Endothelial cell of umbilical vein (primary cell): ENCODE measurements around the gene PTPRK. TPM values are rescaled to one million over a fixed set of nuclear protein-coding genes. Genes with fewer than 3 reads are reported as not detected.

ENCODE experiments used
- BruUV-seq: library from RNA; stranded (reverse); fragments of 400-500 nt; replicated peaks from 2 replicates; lab custom pipeline; 2021; lab: Mats Ljungman, UMichigan
- CTCF ChIA-PET: fragments of 300-600, 350-600 bp; sonication (Branson Sonifier 250); formaldehyde crosslinking; loops from one replicate; lab custom pipeline; 2021; ENCODE audit warnings: antibody characterized with exemption, inconsistent platforms; lab: Charles Lee
- POLR2A ChIA-PET: fragments of 300-600, 350-600 bp; sonication (Branson Sonifier 250); formaldehyde crosslinking; loops from one replicate; lab custom pipeline; 2021; ENCODE audit warnings: antibody characterized with exemption, inconsistent platforms; lab: Charles Lee
- DNase-seq: peaks from one replicate; pipeline ENCODE4 v3.0.0-alpha.2; 2011; ENCODE audit warnings: low read depth, low spot score
- FAIRE-seq: peaks from 2 replicates; lab custom pipeline; 2011; peaks lifted over from hg19 to GRCh38; lab: Jason Lieb, UNC
- H2AFZ ChIP-seq: 2 replicates; pipeline ENCODE4 v1.6.0; 2012; ENCODE audit warnings: low read depth, low read length, control low read depth, inconsistent platforms
- H3K27ac ChIP-seq: 2 replicates; pipeline ENCODE4 v1.5.1; 2011; ENCODE audit warnings: low read depth, mild to moderate bottlenecking, control low read depth, low read length, moderate library complexity; ENCODE audit not compliant: insufficient read depth
- H3K27me3 ChIP-seq, 2 experiments: 2 replicates each; pipeline versions ENCODE4 v1.6.0 to v1.6.1; 2011; ENCODE audit warnings: low read length in 2 of 2, mixed read lengths in 1 of 2; ENCODE audit not compliant: control insufficient read depth in 2 of 2, insufficient read depth in 2 of 2
- H3K36me3 ChIP-seq, 2 experiments: 2 replicates in 1 of 2; 3 replicates in 1 of 2; pipeline ENCODE4 v1.5.1; 2011; ENCODE audit warnings: low read length in 2 of 2, mild to moderate bottlenecking in 1 of 2, moderate library complexity in 1 of 2; ENCODE audit not compliant: control insufficient read depth in 2 of 2, insufficient read depth in 2 of 2; ENCODE audit errors: extremely low read depth in 1 of 2
- H3K4me1 ChIP-seq: 3 replicates; pipeline ENCODE4 v1.5.1; 2011; ENCODE audit warnings: mild to moderate bottlenecking, low read length; ENCODE audit not compliant: control insufficient read depth, insufficient read depth; ENCODE audit errors: extremely low read depth
- H3K4me2 ChIP-seq: 2 replicates; pipeline ENCODE4 v1.6.1; 2011; ENCODE audit warnings: low read length, control low read depth, mixed read lengths; ENCODE audit not compliant: insufficient read depth
- H3K4me3 ChIP-seq, 3 experiments: fragments of 200-600 bp in 1 of 3; sonication (generic), shearing (Covaris generic) in 1 of 3; replicated peaks in 1 of 3; 2 replicates each; pipeline ENCODE4 v1.5.1; 2011 to 2016; ENCODE audit warnings: control low read depth in 3 of 3, low read length in 3 of 3, mild to moderate bottlenecking in 2 of 3, inconsistent platforms in 1 of 3, low read depth in 1 of 3, moderate library complexity in 1 of 3; ENCODE audit not compliant: insufficient read depth in 1 of 3
- H3K79me2 ChIP-seq: 2 replicates; pipeline ENCODE4 v1.6.0; 2012; ENCODE audit warnings: low read length, inconsistent platforms; ENCODE audit not compliant: control insufficient read depth, insufficient read depth
- H3K9ac ChIP-seq: replicated peaks from 2 replicates; pipeline ENCODE3; 2011; ENCODE audit warnings: low read length, control low read depth; ENCODE audit not compliant: insufficient read depth; ENCODE audit errors: extremely low read depth
- H3K9me1 ChIP-seq: replicated peaks from 3 replicates; pipeline ENCODE4 v1.6.0; 2011; ENCODE audit warnings: mild to moderate bottlenecking, low read length; ENCODE audit not compliant: control insufficient read depth, insufficient read depth; ENCODE audit errors: extremely low read depth
- H3K9me3 ChIP-seq: replicated peaks from 2 replicates; pipeline ENCODE4 v1.5.1; 2012; ENCODE audit warnings: low read length, inconsistent platforms; ENCODE audit not compliant: control insufficient read depth, insufficient read depth
- H4K20me1 ChIP-seq: replicated peaks from 2 replicates; pipeline ENCODE3; 2011; ENCODE audit warnings: mild to moderate bottlenecking, low read length; ENCODE audit not compliant: control insufficient read depth, insufficient read depth; ENCODE audit errors: extremely low read depth
- CTCF ChIP-seq, 2 donors: IDR thresholded peaks; 1 replicate in 1 of 2; 2 replicates in 1 of 2; pipeline ENCODE4 v1.5.1; 2011; ENCODE audit warnings: low read length in 2 of 2, mild to moderate bottlenecking in 2 of 2, moderate library complexity in 2 of 2, control low read depth in 1 of 2, inconsistent platforms in 1 of 2, low read depth in 1 of 2; ENCODE audit not compliant: insufficient read depth in 1 of 2; ENCODE audit errors: extremely low read depth in 1 of 2
- EZH2 ChIP-seq: IDR thresholded peaks from 2 replicates; pipeline ENCODE4 v1.6.1; 2012; ENCODE audit warnings: borderline replicate concordance, low read depth, mild to moderate bottlenecking, moderate library complexity, low read length, inconsistent platforms; ENCODE audit not compliant: severe bottlenecking
- FOS ChIP-seq: IDR thresholded peaks from 2 replicates; pipeline ENCODE4 v1.6.1; 2011; ENCODE audit warnings: mild to moderate bottlenecking, low read length, moderate library complexity, borderline replicate concordance; ENCODE audit not compliant: insufficient read depth
- GATA2 ChIP-seq: IDR thresholded peaks from 2 replicates; pipeline ENCODE4 v1.7.0; 2011; ENCODE audit warnings: low read depth, mild to moderate bottlenecking, moderate library complexity, mixed read lengths, low read length; ENCODE audit not compliant: insufficient read length, insufficient read depth
- JUN ChIP-seq: IDR thresholded peaks from 2 replicates; pipeline ENCODE4 v1.6.1; 2011; ENCODE audit warnings: borderline replicate concordance, low read depth; ENCODE audit not compliant: insufficient read length, insufficient read depth
- MYC ChIP-seq: IDR thresholded peaks from one replicate; pipeline ENCODE4 v1.6.1; 2011; ENCODE audit warnings: mild to moderate bottlenecking, low read depth, low read length
- POLR2A ChIP-seq: IDR thresholded peaks from 2 replicates; pipeline ENCODE4 v1.6.1; 2012; ENCODE audit warnings: low read depth, mild to moderate bottlenecking, control low read depth, low read length
- POLR2AphosphoS5 ChIP-seq: IDR thresholded peaks from 2 replicates; pipeline ENCODE4 v1.6.1; 2012; ENCODE audit warnings: low read depth, mild to moderate bottlenecking, control low read depth, low read length, moderate library complexity; ENCODE audit not compliant: insufficient read depth
- dilution Hi-C: fragments of 300-500 bp; cut with MboI; formaldehyde crosslinking; loops from one replicate; pipeline ENCODE4 v1.15.0; 2019; ENCODE audit warnings: low sequenced_read_pairs; ENCODE audit not compliant: extremely low pct_ligation_motif_present
- intact Hi-C: fragments of 100-400 bp; cut with micrococcal nuclease; formaldehyde crosslinking; loops from one replicate; pipeline ENCODE4 v1.10.0; 2022
- polyA plus RNA-seq, 4 experiments: library from polyadenylated mRNA; depleted of rRNA in 3 of 4; stranded (reverse) in 3 of 4; unstranded in 1 of 4; fragments of >200 nt; gene quantifications; 2 replicates each; pipeline versions ENCODE4 v1.2.1 to v1.2.3, GENCODE V29; 2011 to 2012; ENCODE audit warnings: missing spikeins in 1 of 4
- total RNA-seq: library from RNA; stranded (reverse); gene quantifications from 2 replicates; pipeline ENCODE4 v1.2.3, GENCODE V29; 2021
- TF ChIP-seq, protein P1 (sequence below): IDR thresholded peaks from 2 replicates; pipeline ENCODE4 v1.6.1; 2011; ENCODE audit not compliant: insufficient read depth, insufficient read length

PTPRK gene
- total and polyA plus RNA-seq, 2 donors (not counting 3 experiments of a cell fraction or from before 2014, with no cell fraction given) = 15.2 to 74.0 TPM

DNA sequence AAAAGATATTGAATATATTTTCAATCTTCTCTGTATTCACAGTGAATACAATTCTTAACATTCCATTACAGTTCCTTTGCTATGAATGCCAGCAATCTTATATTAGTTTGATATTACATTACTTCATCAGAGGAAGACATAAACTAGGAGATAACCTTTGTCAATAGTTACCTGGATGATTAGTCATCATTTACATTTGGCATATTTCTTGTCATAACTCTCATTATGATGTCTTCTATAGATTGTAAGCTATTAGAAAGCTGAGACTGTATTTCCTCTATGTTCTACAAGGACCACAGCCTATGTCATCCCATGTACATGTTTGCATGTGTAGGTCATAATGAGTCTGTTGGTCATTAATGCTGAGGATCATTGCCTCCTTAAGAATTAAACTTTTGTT lies 7.8 kb upstream of the PTPRK start:
- CTCF ChIA-PET = interaction anchor here (0.8 to 1.8 kb wide), 2 partner anchors 198 to 202 kb away, joined by 3 to 4 read pairs; no protein-coding TSS in a partner anchor

More for the DNA sequence above, 7.8 kb upstream of the PTPRK start:
- no peak for TF ChIP-seq FOS
- no peak for TF ChIP-seq POLR2AphosphoS5
- TF ChIP-seq, protein P1, sequence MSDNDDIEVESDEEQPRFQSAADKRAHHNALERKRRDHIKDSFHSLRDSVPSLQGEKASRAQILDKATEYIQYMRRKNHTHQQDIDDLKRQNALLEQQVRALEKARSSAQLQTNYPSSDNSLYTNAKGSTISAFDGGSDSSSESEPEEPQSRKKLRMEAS = no peak
- TF ChIP-seq EZH2 = no peak
- TF ChIP-seq GATA2 = no peak
- TF ChIP-seq MYC = no peak
- no peak for TF ChIP-seq POLR2A
- no peak for TF ChIP-seq CTCF (IDR thresholded peaks at IDR 0.05; ENCODE audit: extremely low read depth in 1 of 2, insufficient read depth in 1 of 2, low read depth in 1 of 2, low read length in 2 of 2)
- TF ChIP-seq JUN = no peak
- Histone ChIP-seq H3K36me3 (no peaks in the 10 kb centered on the region), H3K79me2 (no peaks in the 10 kb centered on the region), H3K4me2 (no peak overlapping the region), H3K9ac (no peak overlapping the region), H3K9me3 (no peaks in the 10 kb centered on the region), H2AFZ (no peak overlapping the region), H3K27me3 (no peaks in the 10 kb centered on the region), H4K20me1 (no peaks in the 10 kb centered on the region), H3K4me1 (no peaks in the 10 kb centered on the region), H3K4me3 (no peak overlapping the region), H3K27ac (no peak overlapping the region), H3K9me1 (peaks cover 3% of the 10 kb centered on the region)
- intact Hi-C loops = loop anchor here (10.0 kb wide), 1 partner anchor 527 kb away; no protein-coding TSS in a partner anchor
- DNase-seq = no peak
- FAIRE-seq = no peak
- dilution Hi-C loops = no loop called here
- POLR2A ChIA-PET = no interaction called here
- no TSS peak for BruUV-seq
